OCI-LY7 (cell line): ENCODE data around the gene OR52N4.

Experiments
- CTCF ChIP-seq: fragments of 200-600 bp; sonication (generic); conservative IDR thresholded peaks from 2 replicates; pipeline ENCODE4 v1.5.1; 2014; ENCODE audit warnings: mild to moderate bottlenecking, antibody characterized with exemption, low read length, moderate library complexity, mixed read lengths
- EZH2phosphoT487 ChIP-seq: fragments of 200-600 bp; sonication (generic); IDR thresholded peaks from 2 replicates; pipeline ENCODE4 v1.6.1; 2018; ENCODE audit warnings: low read depth, borderline replicate concordance, mild to moderate bottlenecking, mixed run types, antibody characterized with exemption, low read length, moderate library complexity, mixed read lengths

- no peak for TF ChIP-seq CTCF
- no peak for TF ChIP-seq EZH2phosphoT487
Measured at GRCh38 chr11:5738431-5738830, 15.6 kb upstream of the OR52N4 start.
